IMR-90 (cell line): Measurements from ENCODE around the gene ENPP7.

ENCODE experiments used
- ELK1 ChIP-seq: fragments of 150-350 bp; IDR thresholded peaks from 2 replicates; pipeline ENCODE4 v1.6.1; 2016; ENCODE audit warnings: low read depth, mild to moderate bottlenecking, low read length, moderate library complexity, borderline replicate concordance
- POLR2A ChIP-seq: IDR thresholded peaks from 2 replicates; pipeline ENCODE4 v1.6.1; 2012; ENCODE audit warnings: mild to moderate bottlenecking, low read depth, low read length
- RAD21 ChIP-seq: IDR thresholded peaks from 2 replicates; pipeline ENCODE4 v1.6.1; 2012; ENCODE audit warnings: low read length, improper control_type of control experiment
- RFX5 ChIP-seq: IDR thresholded peaks from 2 replicates; pipeline ENCODE4 v1.8.0; 2012; ENCODE audit warnings: low read depth, mild to moderate bottlenecking, low read length, moderate library complexity
- TF ChIP-seq, protein P1 (sequence below): conservative IDR thresholded peaks from 2 replicates; pipeline ENCODE4 v1.5.1; 2012; ENCODE audit warnings: mild to moderate bottlenecking, low read depth, low read length, improper control_type of control experiment

GRCh38 chr17:79711715-79712305 is 18.9 kb upstream of the ENPP7 start:
- TF ChIP-seq, protein P1, sequence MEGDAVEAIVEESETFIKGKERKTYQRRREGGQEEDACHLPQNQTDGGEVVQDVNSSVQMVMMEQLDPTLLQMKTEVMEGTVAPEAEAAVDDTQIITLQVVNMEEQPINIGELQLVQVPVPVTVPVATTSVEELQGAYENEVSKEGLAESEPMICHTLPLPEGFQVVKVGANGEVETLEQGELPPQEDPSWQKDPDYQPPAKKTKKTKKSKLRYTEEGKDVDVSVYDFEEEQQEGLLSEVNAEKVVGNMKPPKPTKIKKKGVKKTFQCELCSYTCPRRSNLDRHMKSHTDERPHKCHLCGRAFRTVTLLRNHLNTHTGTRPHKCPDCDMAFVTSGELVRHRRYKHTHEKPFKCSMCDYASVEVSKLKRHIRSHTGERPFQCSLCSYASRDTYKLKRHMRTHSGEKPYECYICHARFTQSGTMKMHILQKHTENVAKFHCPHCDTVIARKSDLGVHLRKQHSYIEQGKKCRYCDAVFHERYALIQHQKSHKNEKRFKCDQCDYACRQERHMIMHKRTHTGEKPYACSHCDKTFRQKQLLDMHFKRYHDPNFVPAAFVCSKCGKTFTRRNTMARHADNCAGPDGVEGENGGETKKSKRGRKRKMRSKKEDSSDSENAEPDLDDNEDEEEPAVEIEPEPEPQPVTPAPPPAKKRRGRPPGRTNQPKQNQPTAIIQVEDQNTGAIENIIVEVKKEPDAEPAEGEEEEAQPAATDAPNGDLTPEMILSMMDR: no peak
- TF ChIP-seq RFX5 (no peak), RAD21 (no peak), ELK1 (no peak), POLR2A (no peak)
